GM12878 (cell line): ENCODE measurements around the gene ELMOD3. TPM values are rescaled to one million over a fixed set of nuclear protein-coding genes. Genes with fewer than 3 reads are reported as not detected.

Source experiments
- ATAC-seq: fragments of 200-7000 bp; cut with Tn5 transposase; 3 replicates; pipeline ENCODE4 v1.9.1; 2020; ENCODE audit warnings: mild to moderate bottlenecking, moderate library complexity
- BruUV-seq: library from RNA; stranded (reverse); fragments of 400-500 nt; replicated peaks from 2 replicates; lab custom pipeline; 2021; lab: Mats Ljungman, UMichigan
- CTCF ChIA-PET: fragments of 300-600 bp; sonication (Branson Sonifier 250); formaldehyde crosslinking; extraction: SDS; loops from one replicate; lab custom pipeline; 2021; ENCODE audit warnings: inconsistent platforms; lab: Yijun Ruan, JAX
- POLR2A ChIA-PET: fragments of 350-600 bp; formaldehyde crosslinking; extraction: SDS; loops from one replicate; lab custom pipeline; 2021; ENCODE audit warnings: inconsistent platforms; lab: Charles Lee
- RAD21 ChIA-PET: fragments of 300-600 bp; sonication (Branson Sonifier 250); formaldehyde crosslinking; loops from one replicate; lab custom pipeline; 2023; ENCODE audit warnings: antibody characterized with exemption; ENCODE audit not compliant: unreplicated experiment; lab: Charles Lee
- SMC1A ChIA-PET: fragments of 300-600 bp; sonication (Branson Sonifier 250); formaldehyde crosslinking; loops from one replicate; lab custom pipeline; 2023; ENCODE audit not compliant: unreplicated experiment, uncharacterized antibody; lab: Charles Lee
- DNase-seq: peaks from one replicate; pipeline ENCODE4 v3.0.0-alpha.2; 2011; ENCODE audit warnings: low read depth, low spot score
- FAIRE-seq: peaks from 3 replicates; lab custom pipeline; 2011; peaks lifted over from hg19 to GRCh38; lab: Jason Lieb, UNC
- H2AFZ ChIP-seq: 2 replicates; pipeline ENCODE4 v1.6.0; 2011; ENCODE audit warnings: low read depth, low read length, control low read depth; ENCODE audit not compliant: control insufficient read depth
- H3K27ac ChIP-seq: 2 replicates; pipeline ENCODE4 v1.5.1; 2011; ENCODE audit warnings: control low read depth; ENCODE audit not compliant: control insufficient read depth, insufficient read depth
- H3K27me3 ChIP-seq, 2 experiments: replicated peaks in 1 of 2; 2 replicates each; pipeline versions ENCODE4 v1.6.0 to v1.6.1; 2011; ENCODE audit warnings: low read length in 1 of 2; ENCODE audit not compliant: control insufficient read depth in 2 of 2, insufficient read depth in 2 of 2
- H3K36me3 ChIP-seq, 2 experiments: 2 replicates each; pipeline ENCODE4 v1.5.1; 2011; ENCODE audit warnings: low read length in 1 of 2; ENCODE audit not compliant: control insufficient read depth in 2 of 2, insufficient read depth in 2 of 2
- H3K4me1 ChIP-seq: 2 replicates; pipeline ENCODE4 v1.6.1; 2011; ENCODE audit warnings: mild to moderate bottlenecking, low read length, moderate library complexity, mixed read lengths; ENCODE audit not compliant: control insufficient read depth, insufficient read depth
- H3K4me2 ChIP-seq: 2 replicates; pipeline ENCODE4 v1.6.0; 2011; ENCODE audit warnings: control low read depth; ENCODE audit not compliant: control insufficient read depth, insufficient read depth
- H3K4me3 ChIP-seq: fragments of 200-600 bp; sonication (generic); 2 replicates; pipeline ENCODE4 v1.5.1; 2016
- H3K79me2 ChIP-seq: 2 replicates; pipeline ENCODE4 v1.6.0; 2011; ENCODE audit warnings: low read length; ENCODE audit not compliant: control insufficient read depth, insufficient read depth
- H3K9ac ChIP-seq: 2 replicates; pipeline ENCODE4 v1.8.0; 2011; ENCODE audit warnings: low read length, control low read depth, mixed read lengths; ENCODE audit not compliant: control insufficient read depth, insufficient read depth
- H3K9me3 ChIP-seq: replicated peaks from 3 replicates; pipeline ENCODE4 v1.5.1; 2011; ENCODE audit warnings: mild to moderate bottlenecking, low read length; ENCODE audit not compliant: control insufficient read depth, insufficient read depth
- H4K20me1 ChIP-seq: 2 replicates; pipeline ENCODE4 v1.6.0; 2011; ENCODE audit not compliant: control insufficient read depth, insufficient read depth
- ASH2L ChIP-seq: fragments of 300-600, 200-600 bp; sonication (generic); IDR thresholded peaks from 2 replicates; pipeline ENCODE4 v1.6.1; 2017; ENCODE audit warnings: low read depth, mild to moderate bottlenecking, borderline replicate concordance
- DPF2 ChIP-seq: fragments of 450-650 bp; IDR thresholded peaks from 2 replicates; pipeline ENCODE4 v1.6.1; 2017; ENCODE audit warnings: mild to moderate bottlenecking
- E2F4 ChIP-seq: IDR thresholded peaks from 2 replicates; pipeline ENCODE4 v1.6.1; 2012; ENCODE audit warnings: low read depth, low read length, improper control_type of control experiment
- ETV6 ChIP-seq, 2 experiments: fragments of 450-650 bp in 1 of 2; IDR thresholded peaks in 1 of 2; conservative IDR thresholded peaks in 1 of 2; 2 replicates each; pipeline ENCODE4 v1.6.1; 2014; ENCODE audit warnings: antibody characterized with exemption in 1 of 2, borderline replicate concordance in 1 of 2, low read depth in 1 of 2, mild to moderate bottlenecking in 1 of 2, moderate library complexity in 1 of 2
- HCFC1 ChIP-seq: fragments of 150-350 bp; IDR thresholded peaks from 2 replicates; pipeline ENCODE4 v1.6.1; 2014; ENCODE audit warnings: low read length
- NFXL1 ChIP-seq: fragments of 450-650 bp; IDR thresholded peaks from 2 replicates; pipeline ENCODE4 v1.6.1; 2017; ENCODE audit warnings: antibody characterized with exemption, mild to moderate bottlenecking, borderline replicate concordance
- NR2C1 ChIP-seq: fragments of 450-650 bp; IDR thresholded peaks from 2 replicates; pipeline ENCODE4 v1.6.1; 2017; ENCODE audit warnings: antibody characterized with exemption, mild to moderate bottlenecking, moderate library complexity
- POLR2A ChIP-seq: IDR thresholded peaks from 2 replicates; pipeline ENCODE4 v1.6.1; 2011; ENCODE audit warnings: low read depth, mild to moderate bottlenecking, low read length
- SMAD5 ChIP-seq: IDR thresholded peaks from 2 replicates; pipeline ENCODE4 v1.6.1; 2016; ENCODE audit warnings: antibody characterized with exemption, low read depth
- SUZ12 ChIP-seq: fragments of 200-600 bp; sonication (generic); IDR thresholded peaks from one replicate; pipeline ENCODE4 v1.6.1; 2018; ENCODE audit warnings: antibody characterized with exemption, mild to moderate bottlenecking; ENCODE audit not compliant: unreplicated experiment
- TCF7 ChIP-seq: IDR thresholded peaks from 2 replicates; pipeline ENCODE4 v1.6.1; 2014; ENCODE audit warnings: antibody characterized with exemption, borderline replicate concordance
- ZBTB40 ChIP-seq: fragments of 450-650 bp; IDR thresholded peaks from 2 replicates; pipeline ENCODE4 v1.6.1; 2016; ENCODE audit warnings: mild to moderate bottlenecking, moderate library complexity, borderline replicate concordance
- WGBS: methylation state at CpG from one replicate; pipeline ENCODE4 v1.1.6; 2016; ENCODE audit warnings: low lambda C conversion rate; ENCODE audit not compliant: insufficient replicate concordance, insufficient coverage; ENCODE audit errors: missing lambda C conversion rate; 5-methylcytosine and 5-hydroxymethylcytosine counted together
- in situ Hi-C: fragments of 300-500 bp; cut with MboI; formaldehyde crosslinking; loops from 9 replicates; pipeline ENCODE4 v1.14.3; 2018; ENCODE audit warnings: mixed read lengths
- intact Hi-C: fragments of 100-400 bp; cut with micrococcal nuclease; formaldehyde crosslinking; loops from one replicate; pipeline ENCODE4 v1.14.2; 2022; ENCODE audit not compliant: unreplicated experiment
- polyA plus RNA-seq, 11 experiments: library from polyadenylated mRNA; depleted of rRNA in 4 of 11; unstranded in 6 of 11; stranded (reverse) in 5 of 11; fragments of >200 nt; fragmentation: Nextera tagmentation in 4 of 11; fragmentation: Illumina TruSeq in 1 of 11; extraction: Ambion mirVana in 4 of 11; extraction: Trizol in 1 of 11; gene quantifications; 1 replicate in 1 of 11; 2 replicates in 10 of 11; pipeline versions ENCODE4 v1.2.1 to v1.2.3, GENCODE V29; 2011 to 2016; ENCODE audit warnings: inconsistent platforms in 2 of 11, missing spikeins in 2 of 11, low read depth in 1 of 11
- total RNA-seq, 4 experiments: library from RNA; depleted of rRNA in 3 of 4; stranded (reverse); fragments of >200 nt in 3 of 4; fragmentation: Illumina TruSeq in 1 of 4; extraction: Trizol in 1 of 4; gene quantifications; 2 replicates each; pipeline versions ENCODE4 v1.2.1 to v1.2.3, GENCODE V29; 2013 to 2021
- TF ChIP-seq, protein P1 (sequence below): fragments of 450-650 bp; IDR thresholded peaks from 2 replicates; pipeline ENCODE4 v1.6.1; 2018; ENCODE audit warnings: borderline replicate concordance, mild to moderate bottlenecking; ENCODE audit not compliant: partially characterized antibody

Gene ELMOD3
- total and polyA plus RNA-seq, 10 of the 15 experiments (the other 5 are each of a cell fraction or from before 2014, with no cell fraction given), result 1.2 to 19.1 (median 12.5) TPM

DNA sequence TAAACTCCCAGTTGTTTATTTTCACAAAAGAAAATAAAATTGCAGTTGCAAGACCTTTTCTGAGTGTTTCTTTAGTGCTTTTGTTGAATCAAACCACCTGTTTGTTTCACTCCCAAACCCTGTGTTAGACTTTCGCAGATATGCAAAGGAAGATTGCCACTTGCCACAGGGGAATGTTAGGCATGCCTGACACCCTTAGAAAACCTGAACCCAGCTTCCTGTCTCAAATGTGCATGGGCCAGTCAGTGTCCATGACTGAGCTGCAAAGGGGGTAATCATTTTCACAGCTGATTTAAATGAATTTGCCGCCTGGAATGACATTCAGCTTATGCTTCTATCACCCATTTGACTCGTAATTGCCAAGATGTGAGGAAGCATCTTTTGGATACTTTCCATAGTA, 44.2 kb upstream of the ELMOD3 start:
- Histone ChIP-seq H3K27ac (no peak overlapping the region), H3K4me1 (peaks cover 19% of the 10 kb centered on the region), H3K27me3 (no peaks in the 10 kb centered on the region), H2AFZ (no peak overlapping the region), H4K20me1 (no peaks in the 10 kb centered on the region), H3K4me3 (no peak overlapping the region), H3K79me2 (no peaks in the 10 kb centered on the region), H3K36me3 (peaks cover 0 to 6% of the 10 kb centered on the region in 2 experiments; a peak in 2 of 4 replicates), H3K4me2 (no peak overlapping the region), H3K9ac (no peak overlapping the region), H3K9me3 (no peaks in the 10 kb centered on the region)
- ChIA-PET CTCF (interaction anchor here (0.7 to 3.2 kb wide), 3 partner anchors 11 to 1007 kb away, joined by 3 to 27 read pairs (median 4); no protein-coding TSS in a partner anchor), POLR2A (interaction anchor here (1.1 to 1.5 kb wide), 2 partner anchors 21 to 55 kb away, joined by 3 to 4 read pairs; no protein-coding TSS in a partner anchor), SMC1A (interaction anchor here (0.6 to 1.7 kb wide), 4 partner anchors 13 to 788 kb away, joined by 3 to 6 read pairs (median 3); no protein-coding TSS in a partner anchor), RAD21 (interaction anchor here (1.0 to 2.3 kb wide), 2 partner anchors 10 to 17 kb away, joined by 3 to 7 read pairs; no protein-coding TSS in a partner anchor)
- BruUV-seq, result no TSS peak
- DNase-seq (no peak), FAIRE-seq (peak; percentile 56), ATAC-seq (peak; percentile 19; the same call in 1 of the 3 replicates)
- in situ Hi-C loops, result no loop called here
- 47% methylated on average over 3 of the region's 3 CpGs for WGBS
- intact Hi-C loops, result no loop called here
- TF ChIP-seq ZBTB40 (no peak), DPF2 (no peak), E2F4 (no peak), ASH2L (no peak), SMAD5 (no peak), TCF7 (no peak), SUZ12 (no peak), NR2C1 (no peak), ETV6 (conservative IDR thresholded peaks at IDR 0.05 in 1 of 2, IDR thresholded peaks at IDR 0.05 in 1 of 2; ENCODE audit: borderline replicate concordance in 1 of 2, low read depth in 1 of 2) (no peak), HCFC1 (no peak), POLR2A (no peak; the same call in 1 of the 2 replicates), NFXL1 (no peak)
- TF ChIP-seq, protein P1, sequence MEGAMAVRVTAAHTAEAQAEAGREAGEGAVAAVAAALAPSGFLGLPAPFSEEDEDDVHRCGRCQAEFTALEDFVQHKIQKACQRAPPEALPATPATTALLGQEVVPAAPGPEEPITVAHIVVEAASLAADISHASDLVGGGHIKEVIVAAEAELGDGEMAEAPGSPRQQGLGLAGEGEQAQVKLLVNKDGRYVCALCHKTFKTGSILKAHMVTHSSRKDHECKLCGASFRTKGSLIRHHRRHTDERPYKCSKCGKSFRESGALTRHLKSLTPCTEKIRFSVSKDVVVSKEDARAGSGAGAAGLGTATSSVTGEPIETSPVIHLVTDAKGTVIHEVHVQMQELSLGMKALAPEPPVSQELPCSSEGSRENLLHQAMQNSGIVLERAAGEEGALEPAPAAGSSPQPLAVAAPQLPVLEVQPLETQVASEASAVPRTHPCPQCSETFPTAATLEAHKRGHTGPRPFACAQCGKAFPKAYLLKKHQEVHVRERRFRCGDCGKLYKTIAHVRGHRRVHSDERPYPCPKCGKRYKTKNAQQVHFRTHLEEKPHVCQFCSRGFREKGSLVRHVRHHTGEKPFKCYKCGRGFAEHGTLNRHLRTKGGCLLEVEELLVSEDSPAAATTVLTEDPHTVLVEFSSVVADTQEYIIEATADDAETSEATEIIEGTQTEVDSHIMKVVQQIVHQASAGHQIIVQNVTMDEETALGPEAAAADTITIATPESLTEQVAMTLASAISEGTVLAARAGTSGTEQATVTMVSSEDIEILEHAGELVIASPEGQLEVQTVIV, result no peak
